ENCODE data around the gene MME.
"Not testable (repeated sequence)": the region's sequence is repeated elsewhere in the genome, so short reads cannot be mapped to it uniquely, and the experiment has no call there.

MME gene

DNA sequence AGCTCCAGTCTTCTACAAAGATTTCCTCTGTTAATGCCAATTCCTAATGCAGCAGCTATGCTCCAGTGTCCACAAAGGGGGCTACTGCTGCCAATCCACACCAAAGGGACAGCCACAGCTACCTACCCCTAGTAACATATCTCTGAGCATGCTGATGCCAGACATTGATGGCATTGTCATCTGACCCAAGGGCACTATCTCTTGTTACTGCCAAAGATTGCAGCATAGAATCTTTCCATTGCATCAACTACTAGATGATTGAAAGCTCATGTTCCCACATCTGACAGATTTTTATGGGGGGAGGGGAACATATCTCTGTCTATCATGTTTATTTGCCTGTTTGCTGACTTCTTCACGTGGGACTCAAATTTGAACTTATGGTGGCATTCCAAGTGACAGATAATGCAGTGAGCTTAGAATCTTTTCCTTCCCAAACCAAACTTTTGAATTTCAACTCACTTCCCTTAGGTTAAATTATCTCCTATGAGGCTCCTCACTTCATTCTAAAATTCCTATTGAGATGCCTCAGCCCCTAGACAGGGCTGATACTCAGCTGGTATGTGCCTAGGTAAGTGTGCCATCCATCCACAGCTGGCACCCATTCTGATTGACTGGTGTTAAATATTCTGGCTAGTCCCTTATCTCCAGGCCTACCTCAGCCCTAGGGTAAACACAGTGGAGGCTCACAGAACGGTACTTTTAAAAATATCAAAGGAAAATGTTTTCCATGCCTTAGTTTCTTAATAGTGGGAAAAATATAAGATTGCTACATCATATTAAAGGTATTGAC, 113.0 kb downstream of the MME start:
- DNase-seq (ENCODE audit: low read depth in 2 of 2), result no peak

DNA sequence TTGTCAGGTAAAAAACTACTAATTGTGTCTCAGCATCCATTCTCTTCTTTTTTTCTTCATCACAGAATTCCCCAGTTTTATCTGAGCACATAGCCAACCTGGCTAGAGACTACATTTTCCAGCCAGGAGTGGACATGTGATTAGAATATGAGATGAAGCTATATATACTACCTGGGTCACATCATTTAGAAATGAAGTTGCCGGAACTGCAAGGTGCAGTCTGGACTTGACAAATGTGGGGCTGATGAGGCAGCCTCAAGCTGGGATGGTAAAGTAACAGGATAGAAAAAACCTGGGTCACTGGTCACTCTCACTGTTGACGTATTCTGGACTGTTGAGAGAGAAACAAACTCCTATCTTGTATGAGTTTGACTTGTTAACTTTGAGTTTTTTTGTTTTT, 113.7 kb downstream of the MME start:
- no peak for DNase-seq (ENCODE audit: low read depth in 2 of 2)

DNA sequence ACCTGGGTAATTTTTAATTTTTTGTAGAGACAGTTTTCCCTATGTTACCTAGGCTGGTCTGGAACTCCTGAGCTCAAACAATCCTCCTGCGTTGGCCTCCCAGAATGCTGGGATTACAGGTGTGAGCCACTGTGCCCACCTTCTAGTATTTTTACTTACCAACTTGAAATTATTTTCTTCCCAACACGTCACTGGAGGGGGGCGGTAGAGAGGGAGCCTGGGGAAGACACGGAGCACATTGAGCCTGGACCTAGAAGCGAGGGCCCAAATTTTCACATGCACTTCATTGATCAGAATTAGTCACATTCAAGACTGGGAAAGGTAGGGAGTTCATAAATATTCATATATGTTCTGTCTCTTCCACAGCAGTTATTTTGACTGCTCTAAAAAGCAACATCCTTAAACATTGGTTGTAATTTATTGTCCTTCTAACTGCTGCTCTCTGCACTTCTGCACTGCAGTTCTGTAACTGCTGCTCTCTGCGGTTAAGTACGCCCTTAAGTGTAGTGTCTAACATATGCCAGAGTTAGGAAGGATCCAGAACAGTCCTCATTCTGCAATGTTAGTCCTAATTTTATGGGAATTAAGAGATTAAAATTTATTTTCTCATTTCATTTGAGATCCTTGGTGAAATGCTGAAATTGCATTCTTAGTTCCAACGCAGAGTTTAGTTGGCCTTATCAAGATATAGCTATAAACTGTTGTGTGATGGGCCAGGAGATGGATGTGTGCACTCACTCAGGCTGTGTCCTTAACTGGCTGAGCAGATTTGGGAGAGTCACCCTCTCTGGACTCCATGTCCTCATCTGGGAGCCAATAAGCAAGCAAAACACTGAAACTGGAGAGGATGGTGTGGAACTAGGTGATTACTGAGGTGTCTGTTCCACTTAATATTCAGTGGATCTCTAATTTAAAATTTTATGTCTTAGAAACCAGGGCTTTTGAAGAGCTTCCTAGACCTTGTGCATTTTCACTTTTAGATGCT, 115.1 kb downstream of the MME start:
- no peak for DNase-seq (ENCODE audit: low read depth in 2 of 2)

DNA sequence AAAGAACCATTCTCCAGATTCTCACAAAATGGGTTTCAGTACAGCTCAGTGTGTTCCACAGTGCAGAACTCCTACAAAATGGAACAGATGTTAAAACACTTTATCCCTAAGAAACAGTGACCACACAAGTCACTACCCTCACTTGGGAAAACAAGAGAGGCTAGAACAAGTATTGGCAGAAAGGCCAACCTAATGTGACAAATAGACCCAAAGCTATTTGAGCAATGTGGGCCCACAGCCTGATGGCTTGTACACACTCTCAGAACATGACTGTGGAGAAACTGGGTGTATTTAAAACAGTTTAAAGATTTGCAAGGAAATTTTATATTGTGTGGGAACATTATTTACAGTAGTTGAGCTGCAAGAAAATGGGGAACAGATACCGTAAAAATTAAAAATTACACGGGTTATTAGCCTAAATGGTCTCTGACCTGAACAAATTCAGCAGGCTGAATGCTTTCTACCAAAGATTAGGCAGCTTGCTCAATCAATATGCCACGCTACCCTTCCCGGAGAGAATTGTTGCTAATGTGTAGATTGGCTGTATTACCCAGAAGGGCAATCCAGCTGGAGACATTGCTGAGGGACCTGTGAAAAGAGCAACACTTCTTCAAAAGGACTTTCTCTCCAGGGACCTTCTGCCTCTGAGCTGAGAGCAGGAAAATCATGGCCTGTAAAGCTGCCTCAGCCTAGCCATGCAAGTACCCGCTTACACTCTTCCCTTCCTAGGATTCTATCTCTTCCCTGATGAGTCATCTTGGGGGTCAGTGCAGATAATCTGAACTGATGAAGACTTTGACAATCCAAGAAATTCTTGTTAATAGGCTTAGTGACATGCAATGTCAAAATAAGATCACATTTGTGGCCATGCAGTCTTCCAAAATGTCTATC, 116.3 kb downstream of the MME start:
- no peak for DNase-seq (ENCODE audit: low read depth in 2 of 2)

DNA sequence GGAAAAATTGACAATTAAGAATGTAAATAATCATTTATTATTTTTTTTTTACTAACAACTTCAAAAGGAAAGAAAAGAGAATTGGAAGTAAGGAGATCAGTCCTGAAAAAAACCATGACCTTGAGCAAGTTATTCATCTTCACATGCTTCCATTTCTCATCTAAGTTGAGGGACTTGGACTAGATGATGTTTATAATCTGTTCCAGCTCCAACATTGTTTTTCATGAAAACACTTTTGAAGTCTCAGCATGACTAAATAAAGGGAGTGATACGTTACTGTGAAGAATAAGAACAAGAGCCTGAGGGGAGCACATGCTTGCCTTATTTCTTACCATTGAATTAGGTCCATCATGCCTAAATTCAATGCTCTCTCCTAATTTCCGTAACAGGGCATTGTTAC, 117.7 kb downstream of the MME start:
- DNase-seq (ENCODE audit: low read depth in 2 of 2), result no peak

DNA sequence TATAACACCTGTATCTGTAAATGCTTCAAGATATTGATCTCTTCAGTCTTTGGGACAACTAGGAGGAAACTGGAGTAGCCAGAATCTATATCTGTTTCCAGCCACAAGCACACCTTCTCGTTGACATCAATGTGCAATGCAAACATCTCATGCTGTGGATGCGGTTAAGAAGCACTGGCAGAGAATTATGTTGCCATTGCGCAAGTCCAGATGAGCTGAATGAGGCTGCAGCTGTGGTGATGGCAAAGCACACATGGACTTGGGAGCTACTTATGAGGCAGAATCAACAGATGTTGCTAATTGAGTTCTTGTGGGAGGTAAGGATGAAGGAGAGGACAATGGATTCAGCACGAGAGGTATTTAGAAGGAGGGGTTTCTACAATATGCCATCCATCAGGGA, 122.5 kb downstream of the MME start:
- no peak for DNase-seq (ENCODE audit: low read depth in 2 of 2)

DNA sequence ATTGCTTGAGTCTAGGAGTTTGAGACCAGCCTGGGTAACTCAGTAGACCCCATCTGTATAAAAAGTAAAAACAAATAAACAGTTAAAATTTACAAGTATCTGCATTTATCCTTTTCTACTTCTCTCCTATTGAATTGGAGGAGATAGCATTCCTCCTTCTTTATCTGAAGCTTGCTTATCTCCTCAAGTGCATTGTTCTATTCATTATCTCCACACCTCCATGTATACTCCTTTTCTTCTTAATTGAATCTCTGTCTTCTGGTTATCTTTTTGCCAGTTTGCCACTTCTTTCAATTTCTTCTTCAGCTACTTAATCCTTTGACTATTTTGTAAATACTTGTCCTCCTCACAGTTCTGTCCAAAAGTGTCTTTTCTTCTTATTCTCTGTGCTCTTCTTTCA, 124.7 kb downstream of the MME start:
- DNase-seq (ENCODE audit: low read depth in 2 of 2), result no peak

DNA sequence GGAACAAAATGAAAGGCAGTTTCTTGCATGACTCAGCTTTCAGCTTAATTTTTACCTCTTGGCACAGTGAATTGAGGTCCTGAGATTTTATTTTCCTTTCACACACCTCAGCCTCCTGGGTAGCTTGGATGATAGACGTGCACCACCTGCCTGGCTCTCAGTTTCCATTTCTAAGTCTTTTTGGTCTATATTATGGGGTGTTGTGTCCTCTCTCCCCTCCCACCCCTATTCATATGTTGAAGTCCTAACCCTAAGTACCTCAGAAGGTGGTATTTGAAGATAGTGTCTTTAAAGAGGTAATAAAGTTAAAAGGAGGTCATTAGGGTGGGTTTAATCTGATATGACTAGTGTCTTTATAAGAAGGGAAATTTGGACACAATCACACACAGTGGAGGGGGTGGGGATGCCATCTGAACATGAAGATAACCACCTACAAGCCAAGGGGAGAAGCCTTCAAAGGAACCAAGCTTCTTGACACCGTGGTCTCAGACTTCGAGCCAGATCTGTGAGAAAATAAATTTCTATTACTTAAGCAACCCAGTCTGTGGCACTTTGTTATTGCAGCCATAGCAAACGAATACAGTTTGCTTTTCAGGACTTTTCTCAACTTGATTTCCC, 128.2 kb downstream of the MME start:
- no peak for DNase-seq (ENCODE audit: low read depth in 2 of 2)

DNA sequence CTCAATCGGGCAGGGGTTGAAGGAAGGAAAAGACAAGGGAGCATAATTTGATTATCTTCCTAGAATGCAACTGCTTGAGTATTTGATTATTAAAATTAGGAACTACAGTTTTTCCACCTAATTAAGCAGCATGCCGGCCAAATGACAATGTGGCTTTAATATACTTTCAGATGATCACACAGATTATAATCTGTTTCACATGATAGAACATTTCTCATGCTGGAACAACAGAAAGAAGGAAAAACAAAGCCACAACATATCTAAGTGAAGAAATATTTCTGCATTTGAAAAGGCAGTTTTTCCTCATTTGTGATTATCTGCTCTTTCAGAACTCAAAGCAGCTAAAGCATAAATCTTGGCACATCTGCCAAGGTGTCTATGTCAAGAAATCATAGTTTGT, 130.6 kb downstream of the MME start:
- DNase-seq (ENCODE audit: low read depth in 2 of 2), result no peak

DNA sequence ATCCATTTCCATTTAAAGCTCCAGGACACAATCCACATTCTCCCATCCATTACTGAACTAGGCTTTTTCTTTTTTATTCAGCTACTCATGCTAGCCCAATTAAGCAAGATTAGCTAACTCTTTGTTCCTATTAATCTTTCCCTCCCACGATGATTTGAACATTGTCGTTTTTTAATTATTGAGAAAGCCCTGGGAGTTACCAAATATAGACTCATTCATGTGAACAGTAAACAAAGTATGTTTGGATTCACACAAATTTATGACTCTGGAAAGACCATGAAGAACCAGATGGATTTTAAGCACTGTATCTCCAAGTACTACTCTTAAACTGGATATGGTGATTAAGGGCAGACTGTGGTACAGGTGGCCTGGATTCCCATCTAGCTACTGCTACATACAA, 131.1 kb downstream of the MME start:
- no peak for DNase-seq (ENCODE audit: low read depth in 2 of 2)

DNA sequence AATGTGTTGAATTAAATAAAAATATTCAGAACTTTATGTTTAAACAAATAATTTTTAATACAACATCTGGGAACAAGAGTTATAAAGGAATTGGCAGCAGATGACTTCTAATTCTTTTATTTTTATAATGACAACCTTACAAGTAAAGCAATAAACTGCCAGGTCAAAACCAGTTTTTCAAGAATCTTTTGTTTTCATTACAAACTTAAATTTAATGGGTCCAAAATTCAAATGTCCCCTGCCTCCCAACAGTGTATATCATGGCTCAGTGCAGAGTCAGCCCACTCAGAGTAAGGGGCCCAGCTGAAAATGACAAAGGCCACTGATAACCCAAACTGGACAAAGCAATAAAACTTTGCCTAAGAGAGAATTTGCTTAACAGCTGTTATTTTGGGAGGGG, 131.8 kb downstream of the MME start:
- DNase-seq (ENCODE audit: low read depth in 2 of 2), result no peak

DNA sequence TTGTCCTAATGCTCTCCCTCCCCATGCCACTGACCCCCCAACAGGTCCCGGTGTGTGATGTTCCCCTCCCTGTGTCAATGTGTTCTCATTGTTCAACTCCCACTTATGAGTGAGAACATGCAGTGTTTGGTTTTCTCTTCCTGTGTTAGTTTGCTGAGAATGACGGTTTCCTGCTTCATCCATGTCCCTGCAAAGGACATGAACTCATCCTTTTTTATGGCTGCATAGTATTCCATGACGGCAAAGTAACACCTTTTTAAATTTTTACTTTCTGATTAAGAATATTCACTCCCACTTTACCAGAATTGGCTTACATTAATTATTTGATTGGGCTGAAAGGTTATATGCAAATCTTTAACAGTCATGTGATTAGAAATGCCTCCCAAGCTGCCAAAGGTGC, 135.9 kb downstream of the MME start:
- DNase-seq (ENCODE audit: low read depth in 2 of 2), result not testable (repeated sequence)

DNA sequence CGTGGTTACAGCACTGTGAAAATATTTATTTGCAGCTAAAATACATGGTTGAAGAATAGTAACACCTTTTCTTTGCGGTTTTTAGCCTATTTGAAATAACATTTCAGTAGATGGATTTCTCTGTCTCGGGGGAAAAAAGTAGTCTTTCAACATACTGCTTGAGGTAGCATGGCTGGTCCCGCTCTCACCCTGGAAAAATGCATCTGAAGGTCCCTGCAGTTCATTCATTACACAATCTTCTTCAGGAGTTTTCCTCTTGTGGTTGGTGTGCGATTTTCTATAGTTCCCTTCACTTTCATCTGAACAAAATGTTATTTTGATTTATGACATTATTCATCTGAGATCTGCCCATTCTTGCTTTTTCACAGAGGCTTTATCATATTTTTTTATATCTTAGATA, 137.5 kb downstream of the MME start:
- DNase-seq (ENCODE audit: low read depth in 2 of 2), result no peak

DNA sequence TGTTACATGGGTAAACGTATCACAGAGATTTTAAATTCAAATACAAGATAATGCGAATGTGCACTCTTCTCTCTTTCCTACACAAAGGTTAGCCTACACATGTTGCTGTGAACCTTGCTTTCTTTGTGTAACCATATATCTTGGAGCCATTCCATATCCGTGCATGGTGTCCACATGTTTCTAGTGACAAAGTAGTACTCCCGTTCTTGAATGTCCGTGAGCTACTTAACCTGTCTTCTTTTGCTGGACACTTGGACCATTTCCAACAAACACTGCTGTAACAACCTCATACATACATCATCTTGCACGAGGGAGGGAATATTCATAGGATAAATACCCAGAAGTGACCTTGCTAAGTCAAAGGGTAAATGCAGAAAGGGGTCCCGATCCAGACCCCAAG, 138.3 kb downstream of the MME start:
- DNase-seq (ENCODE audit: low read depth in 2 of 2), result no peak

DNA sequence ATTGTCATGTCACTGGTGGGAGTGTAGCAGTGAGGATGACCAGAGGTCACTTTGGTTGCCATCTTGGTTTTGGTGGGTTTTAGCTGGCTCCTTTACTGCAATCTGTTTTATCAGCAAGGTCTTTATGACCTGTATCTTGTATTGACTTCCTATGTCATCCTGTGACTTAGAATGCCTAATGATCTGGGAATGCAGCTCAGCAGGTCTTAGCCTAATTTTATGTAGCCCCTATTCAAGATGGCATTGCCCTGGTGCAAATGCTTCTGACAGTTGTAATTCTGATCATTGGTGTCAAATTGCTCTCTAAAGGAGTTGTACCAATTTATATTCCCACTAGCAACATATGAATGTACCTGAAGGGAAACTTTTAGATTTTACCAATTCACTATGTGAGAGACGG, 139.0 kb downstream of the MME start:
- DNase-seq (ENCODE audit: low read depth in 2 of 2), result no peak

DNA sequence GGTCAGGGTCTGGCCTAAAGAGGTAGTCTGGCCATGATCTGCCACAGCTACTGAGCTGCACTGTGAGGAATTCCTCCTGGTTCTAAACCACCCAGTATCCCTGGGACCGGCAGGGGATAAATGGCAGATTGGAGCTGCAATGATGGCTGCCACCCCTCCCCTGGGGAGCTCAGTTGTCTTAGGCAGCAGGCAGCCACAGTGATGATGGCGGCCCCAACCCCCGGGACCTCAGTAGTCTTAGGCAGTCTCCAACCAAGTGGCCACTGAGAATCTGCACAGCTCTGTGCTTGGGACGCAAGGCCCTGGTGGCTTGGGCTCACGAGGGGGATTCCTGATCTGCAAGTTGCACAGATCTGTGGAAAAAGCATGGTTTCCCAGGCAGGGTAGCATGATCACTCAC, 145.3 kb downstream of the MME start:
- no peak for DNase-seq (ENCODE audit: low read depth in 2 of 2)

DNA sequence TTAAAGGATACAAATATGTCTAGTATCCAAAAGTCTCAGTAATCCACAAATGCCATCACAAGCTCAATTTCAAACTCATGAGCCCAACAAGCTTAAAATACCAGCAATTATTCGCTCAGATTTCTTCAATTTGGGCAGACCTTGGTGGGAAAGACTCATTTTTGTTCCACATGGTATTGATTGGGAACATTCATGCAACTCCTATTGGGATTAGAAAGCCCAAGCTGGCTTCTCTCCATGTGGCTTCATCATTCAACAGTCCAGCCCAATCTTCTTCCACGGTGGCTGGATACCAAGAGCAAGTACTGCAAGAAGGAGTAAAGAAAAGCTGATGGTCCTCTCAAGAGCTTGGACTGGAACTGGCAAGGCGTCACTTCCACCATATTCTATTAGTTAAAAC, 147.0 kb downstream of the MME start:
- no peak for DNase-seq (ENCODE audit: low read depth in 2 of 2)

DNA sequence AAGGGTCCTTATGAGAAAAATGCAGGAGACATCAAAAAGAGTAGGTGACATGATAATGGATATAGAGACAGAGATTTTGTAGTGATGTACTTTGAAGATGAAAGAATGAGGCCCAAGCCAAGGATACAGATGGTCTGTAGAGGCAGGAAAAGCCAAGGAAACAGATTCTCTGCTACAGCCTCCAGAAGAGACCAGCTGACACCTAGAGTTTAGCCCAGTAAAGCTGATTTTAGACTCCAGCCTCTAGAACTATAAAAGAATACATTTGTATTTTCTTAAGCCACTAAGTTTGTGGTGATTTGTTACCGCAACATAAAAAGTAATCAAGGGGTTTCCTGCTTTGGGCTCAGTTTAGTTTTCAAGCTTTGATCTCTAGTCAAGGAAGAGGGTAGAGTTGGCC, 148.6 kb downstream of the MME start:
- DNase-seq (ENCODE audit: low read depth in 2 of 2), result no peak

DNA sequence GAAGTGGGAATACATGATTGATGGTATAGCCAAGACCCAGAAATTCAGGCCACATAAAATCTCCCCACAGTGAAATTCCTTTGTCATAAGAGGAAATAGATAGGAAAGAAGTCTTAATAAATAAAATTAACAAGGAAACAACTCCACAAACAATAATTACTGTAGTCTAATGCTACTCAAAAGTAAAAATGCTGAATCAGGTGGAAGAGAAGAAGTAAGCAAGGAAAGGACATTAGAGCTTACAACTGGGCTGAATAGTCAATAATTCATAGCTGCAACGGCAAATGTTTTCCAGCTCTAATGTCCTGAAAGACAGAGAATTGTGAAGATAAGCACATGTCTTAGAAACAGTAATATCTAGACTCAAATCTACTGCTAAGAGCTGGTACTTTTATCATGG, 149.0 kb downstream of the MME start:
- no peak for DNase-seq (ENCODE audit: low read depth in 2 of 2)

DNA sequence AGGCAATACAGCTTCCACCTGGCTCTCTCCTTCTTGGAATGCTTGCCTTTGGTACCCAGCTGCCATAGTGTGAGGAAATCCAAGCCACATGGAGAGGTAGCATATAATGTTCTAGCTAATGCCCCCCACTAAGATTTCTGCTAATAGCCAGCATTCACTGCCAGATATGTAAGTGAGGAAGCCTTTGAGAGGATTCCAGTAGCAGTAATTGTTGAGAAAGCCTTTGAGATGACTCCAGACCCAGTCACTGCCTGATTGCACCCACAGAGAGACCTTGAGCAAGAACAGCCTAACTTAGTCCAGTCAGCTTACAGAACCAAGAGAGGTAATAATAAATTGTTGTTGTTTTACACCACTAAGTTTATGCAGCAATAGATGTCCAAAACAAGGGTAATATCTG, 150.3 kb downstream of the MME start:
- DNase-seq (ENCODE audit: low read depth in 2 of 2), result no peak

DNA sequence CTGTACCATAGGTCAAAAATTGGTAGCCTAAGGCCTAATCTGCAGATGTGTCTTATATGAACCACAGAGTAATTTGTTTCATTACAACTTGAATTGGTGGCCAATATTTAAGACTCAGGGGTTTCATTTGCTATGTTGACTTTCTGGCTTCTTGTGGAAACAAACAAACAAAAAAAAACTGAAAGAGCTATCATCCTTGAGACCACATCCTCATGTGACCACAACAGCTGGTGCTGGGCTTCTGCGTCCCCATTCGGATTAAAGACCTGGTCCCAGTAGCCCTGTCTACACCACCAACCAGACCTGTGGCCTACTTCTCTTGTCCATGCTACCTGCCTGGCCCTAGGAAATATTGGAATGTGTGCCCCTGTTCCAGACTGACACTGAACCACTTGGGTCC, 151.7 kb downstream of the MME start:
- DNase-seq (ENCODE audit: low read depth in 2 of 2), result no peak

DNA sequence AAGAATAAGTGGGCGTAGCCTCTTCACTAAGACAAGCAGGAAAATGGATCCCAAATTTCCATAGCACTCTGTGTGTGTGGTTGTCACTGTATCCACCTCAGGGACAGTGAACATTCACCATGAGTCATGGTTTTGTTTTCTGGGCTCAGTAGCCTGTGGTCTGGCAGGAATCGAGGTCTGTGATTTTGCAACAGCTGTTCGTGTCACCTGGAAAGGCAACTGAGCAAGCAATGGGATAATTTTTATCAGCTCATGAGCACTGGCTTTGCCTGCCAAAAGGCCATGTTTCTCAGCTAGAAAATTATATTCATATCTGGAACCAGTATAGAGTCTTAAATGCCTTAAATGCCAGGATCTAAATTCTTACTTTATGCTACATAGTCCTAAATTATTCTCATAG, 152.5 kb downstream of the MME start:
- no peak for DNase-seq (ENCODE audit: low read depth in 2 of 2)

All from stimulated activated CD4-positive, alpha-beta T cell treated with anti-CD3 and anti-CD28 coated beads, Interleukin-15, amount 100 ng/mL, for 48 hours (primary cell).